GM12878 (cell line): Measurements from ENCODE around the gene RBM41. TPM values are rescaled to one million over a fixed set of nuclear protein-coding genes. Genes with fewer than 3 reads are reported as not detected.
A peak's percentile ranks its signal among the peaks of the same experiment; 100 is the strongest.

Experiments used
- ATAC-seq: fragments of 200-7000 bp; cut with Tn5 transposase; 3 replicates; pipeline ENCODE4 v1.9.1; 2020; ENCODE audit warnings: mild to moderate bottlenecking, moderate library complexity
- BruUV-seq: library from RNA; stranded (reverse); fragments of 400-500 nt; replicated peaks from 2 replicates; lab custom pipeline; 2021; lab: Mats Ljungman, UMichigan
- CTCF ChIA-PET: fragments of 300-600 bp; sonication (Branson Sonifier 250); formaldehyde crosslinking; extraction: SDS; loops from one replicate; lab custom pipeline; 2021; ENCODE audit warnings: inconsistent platforms; lab: Yijun Ruan, JAX
- POLR2A ChIA-PET: fragments of 350-600 bp; formaldehyde crosslinking; extraction: SDS; loops from one replicate; lab custom pipeline; 2021; ENCODE audit warnings: inconsistent platforms; lab: Charles Lee
- RAD21 ChIA-PET: fragments of 300-600 bp; sonication (Branson Sonifier 250); formaldehyde crosslinking; loops from one replicate; lab custom pipeline; 2023; ENCODE audit warnings: antibody characterized with exemption; ENCODE audit not compliant: unreplicated experiment; lab: Charles Lee
- SMC1A ChIA-PET: fragments of 300-600 bp; sonication (Branson Sonifier 250); formaldehyde crosslinking; loops from one replicate; lab custom pipeline; 2023; ENCODE audit not compliant: unreplicated experiment, uncharacterized antibody; lab: Charles Lee
- DNase-seq: peaks from one replicate; pipeline ENCODE4 v3.0.0-alpha.2; 2011; ENCODE audit warnings: low read depth, low spot score
- FAIRE-seq: peaks from 3 replicates; lab custom pipeline; 2011; peaks lifted over from hg19 to GRCh38; lab: Jason Lieb, UNC
- H2AFZ ChIP-seq: 2 replicates; pipeline ENCODE4 v1.6.0; 2011; ENCODE audit warnings: low read depth, low read length, control low read depth; ENCODE audit not compliant: control insufficient read depth
- H3K27ac ChIP-seq: 2 replicates; pipeline ENCODE4 v1.5.1; 2011; ENCODE audit warnings: control low read depth; ENCODE audit not compliant: control insufficient read depth, insufficient read depth
- H3K27me3 ChIP-seq, 2 experiments: replicated peaks in 1 of 2; 2 replicates each; pipeline versions ENCODE4 v1.6.0 to v1.6.1; 2011; ENCODE audit warnings: low read length in 1 of 2; ENCODE audit not compliant: control insufficient read depth in 2 of 2, insufficient read depth in 2 of 2
- H3K36me3 ChIP-seq, 2 experiments: 2 replicates each; pipeline ENCODE4 v1.5.1; 2011; ENCODE audit warnings: low read length in 1 of 2; ENCODE audit not compliant: control insufficient read depth in 2 of 2, insufficient read depth in 2 of 2
- H3K4me1 ChIP-seq: 2 replicates; pipeline ENCODE4 v1.6.1; 2011; ENCODE audit warnings: mild to moderate bottlenecking, low read length, moderate library complexity, mixed read lengths; ENCODE audit not compliant: control insufficient read depth, insufficient read depth
- H3K4me2 ChIP-seq: 2 replicates; pipeline ENCODE4 v1.6.0; 2011; ENCODE audit warnings: control low read depth; ENCODE audit not compliant: control insufficient read depth, insufficient read depth
- H3K4me3 ChIP-seq: fragments of 200-600 bp; sonication (generic); 2 replicates; pipeline ENCODE4 v1.5.1; 2016
- H3K79me2 ChIP-seq: 2 replicates; pipeline ENCODE4 v1.6.0; 2011; ENCODE audit warnings: low read length; ENCODE audit not compliant: control insufficient read depth, insufficient read depth
- H3K9ac ChIP-seq: 2 replicates; pipeline ENCODE4 v1.8.0; 2011; ENCODE audit warnings: low read length, control low read depth, mixed read lengths; ENCODE audit not compliant: control insufficient read depth, insufficient read depth
- H3K9me3 ChIP-seq: replicated peaks from 3 replicates; pipeline ENCODE4 v1.5.1; 2011; ENCODE audit warnings: mild to moderate bottlenecking, low read length; ENCODE audit not compliant: control insufficient read depth, insufficient read depth
- H4K20me1 ChIP-seq: 2 replicates; pipeline ENCODE4 v1.6.0; 2011; ENCODE audit not compliant: control insufficient read depth, insufficient read depth
- KLF5 ChIP-seq: fragments of 450-650 bp; IDR thresholded peaks from 2 replicates; pipeline ENCODE4 v1.6.1; 2014; ENCODE audit warnings: mild to moderate bottlenecking; ENCODE audit not compliant: partially characterized antibody
- MYC ChIP-seq: IDR thresholded peaks from 2 replicates; pipeline ENCODE4 v1.6.1; 2011; ENCODE audit warnings: mild to moderate bottlenecking, low read length, moderate library complexity, inconsistent platforms; ENCODE audit not compliant: insufficient read depth, insufficient replicate concordance, insufficient read length, severe bottlenecking
- NR2C1 ChIP-seq: fragments of 450-650 bp; IDR thresholded peaks from 2 replicates; pipeline ENCODE4 v1.6.1; 2017; ENCODE audit warnings: antibody characterized with exemption, mild to moderate bottlenecking, moderate library complexity
- SPI1 ChIP-seq: IDR thresholded peaks from 2 replicates; pipeline ENCODE4 v1.6.1; 2011; ENCODE audit warnings: low read depth, mild to moderate bottlenecking, low read length, moderate library complexity, borderline replicate concordance; ENCODE audit not compliant: insufficient read depth
- TCF12 ChIP-seq: IDR thresholded peaks from 2 replicates; pipeline ENCODE4 v1.6.1; 2011; ENCODE audit warnings: low read depth, mild to moderate bottlenecking, low read length
- ZNF384 ChIP-seq: IDR thresholded peaks from 2 replicates; pipeline ENCODE4 v1.6.1; 2012; ENCODE audit warnings: low read depth, mild to moderate bottlenecking, low read length, improper control_type of control experiment, borderline replicate concordance
- in situ Hi-C: fragments of 300-500 bp; cut with MboI; formaldehyde crosslinking; loops from 9 replicates; pipeline ENCODE4 v1.14.3; 2018; ENCODE audit warnings: mixed read lengths
- intact Hi-C: fragments of 100-400 bp; cut with micrococcal nuclease; formaldehyde crosslinking; loops from one replicate; pipeline ENCODE4 v1.14.2; 2022; ENCODE audit not compliant: unreplicated experiment
- polyA plus RNA-seq, 11 experiments: library from polyadenylated mRNA; depleted of rRNA in 4 of 11; unstranded in 6 of 11; stranded (reverse) in 5 of 11; fragments of >200 nt; fragmentation: Nextera tagmentation in 4 of 11; fragmentation: Illumina TruSeq in 1 of 11; extraction: Ambion mirVana in 4 of 11; extraction: Trizol in 1 of 11; gene quantifications; 1 replicate in 1 of 11; 2 replicates in 10 of 11; pipeline versions ENCODE4 v1.2.1 to v1.2.3, GENCODE V29; 2011 to 2016; ENCODE audit warnings: inconsistent platforms in 2 of 11, missing spikeins in 2 of 11, low read depth in 1 of 11
- total RNA-seq, 4 experiments: library from RNA; depleted of rRNA in 3 of 4; stranded (reverse); fragments of >200 nt in 3 of 4; fragmentation: Illumina TruSeq in 1 of 4; extraction: Trizol in 1 of 4; gene quantifications; 2 replicates each; pipeline versions ENCODE4 v1.2.1 to v1.2.3, GENCODE V29; 2013 to 2021

Gene RBM41
- total and polyA plus RNA-seq, 10 of the 15 experiments (the other 5 are each of a cell fraction or from before 2014, with no cell fraction given) = 7.7 to 19.1 (median 13.7) TPM

GRCh38 chrX:107118322-107119147 is at the start of gene RBM41 (continued):
- peak; percentile 65 for TF ChIP-seq NR2C1

GRCh38 chrX:107168257-107168656 is 49.6 kb upstream of the RBM41 start:
- H3K9ac ChIP-seq = no peak overlapping the region
- in situ Hi-C loops = no loop called here
- intact Hi-C loops = no loop called here
- ChIA-PET CTCF (no interaction called here), SMC1A (no interaction called here), POLR2A (no interaction called here), RAD21 (no interaction called here)
- no TSS peak for BruUV-seq
- FAIRE-seq (no peak), ATAC-seq (no peak), DNase-seq (no peak)
- TF ChIP-seq ZNF384 = no peak
- no peak for TF ChIP-seq SPI1
- no peak for TF ChIP-seq TCF12
- TF ChIP-seq MYC = no peak
- no peak for TF ChIP-seq KLF5
- no peak overlapping the region for H3K4me2 ChIP-seq
- H4K20me1 ChIP-seq = no peaks in the 10 kb centered on the region
- H2AFZ ChIP-seq = no peak overlapping the region
- no peak overlapping the region for H3K4me3 ChIP-seq
- no peaks in the 10 kb centered on the region for H3K4me1 ChIP-seq
- H3K9me3 ChIP-seq = no peaks in the 10 kb centered on the region
- no peaks in the 10 kb centered on the region for H3K36me3 ChIP-seq
- no peaks in the 10 kb centered on the region for H3K27me3 ChIP-seq
- H3K79me2 ChIP-seq = no peaks in the 10 kb centered on the region
- no peak overlapping the region for H3K27ac ChIP-seq
